WI38 (cell line): Measurements from ENCODE around the gene MEGF9.

Source experiments
- H3K4me3 ChIP-seq: 2 replicates; pipeline ENCODE4 v1.5.1; 2011; ENCODE audit warnings: low read depth, mild to moderate bottlenecking, control low read depth, low read length
- TF ChIP-seq, protein P1 (sequence below): IDR thresholded peaks from 2 replicates; pipeline ENCODE4 v1.5.1; 2012; ENCODE audit warnings: low read depth, mild to moderate bottlenecking, control low read depth, low read length

MEGF9 gene

DNA sequence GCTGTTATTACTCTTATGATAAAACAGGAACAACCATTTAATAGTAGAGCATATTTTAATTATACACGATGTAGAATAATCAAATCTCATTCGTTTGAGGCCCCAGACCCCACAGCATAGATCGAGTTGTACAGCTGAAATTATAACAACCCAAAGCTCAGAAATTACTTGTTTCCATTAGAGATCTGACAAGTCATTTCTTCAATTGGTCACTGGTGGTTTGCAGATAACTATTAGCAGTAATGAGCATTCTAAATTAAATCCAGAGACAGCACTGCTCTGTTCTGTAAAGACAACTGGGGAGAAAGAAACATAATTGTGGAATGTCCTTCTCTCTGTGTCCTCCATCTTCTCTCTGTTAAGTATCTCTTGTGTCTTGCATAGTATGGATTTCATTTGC is 147.2 kb downstream of the MEGF9 start:
- H3K4me3 ChIP-seq, result no peak overlapping the region
- TF ChIP-seq, protein P1, sequence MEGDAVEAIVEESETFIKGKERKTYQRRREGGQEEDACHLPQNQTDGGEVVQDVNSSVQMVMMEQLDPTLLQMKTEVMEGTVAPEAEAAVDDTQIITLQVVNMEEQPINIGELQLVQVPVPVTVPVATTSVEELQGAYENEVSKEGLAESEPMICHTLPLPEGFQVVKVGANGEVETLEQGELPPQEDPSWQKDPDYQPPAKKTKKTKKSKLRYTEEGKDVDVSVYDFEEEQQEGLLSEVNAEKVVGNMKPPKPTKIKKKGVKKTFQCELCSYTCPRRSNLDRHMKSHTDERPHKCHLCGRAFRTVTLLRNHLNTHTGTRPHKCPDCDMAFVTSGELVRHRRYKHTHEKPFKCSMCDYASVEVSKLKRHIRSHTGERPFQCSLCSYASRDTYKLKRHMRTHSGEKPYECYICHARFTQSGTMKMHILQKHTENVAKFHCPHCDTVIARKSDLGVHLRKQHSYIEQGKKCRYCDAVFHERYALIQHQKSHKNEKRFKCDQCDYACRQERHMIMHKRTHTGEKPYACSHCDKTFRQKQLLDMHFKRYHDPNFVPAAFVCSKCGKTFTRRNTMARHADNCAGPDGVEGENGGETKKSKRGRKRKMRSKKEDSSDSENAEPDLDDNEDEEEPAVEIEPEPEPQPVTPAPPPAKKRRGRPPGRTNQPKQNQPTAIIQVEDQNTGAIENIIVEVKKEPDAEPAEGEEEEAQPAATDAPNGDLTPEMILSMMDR, result no peak

DNA sequence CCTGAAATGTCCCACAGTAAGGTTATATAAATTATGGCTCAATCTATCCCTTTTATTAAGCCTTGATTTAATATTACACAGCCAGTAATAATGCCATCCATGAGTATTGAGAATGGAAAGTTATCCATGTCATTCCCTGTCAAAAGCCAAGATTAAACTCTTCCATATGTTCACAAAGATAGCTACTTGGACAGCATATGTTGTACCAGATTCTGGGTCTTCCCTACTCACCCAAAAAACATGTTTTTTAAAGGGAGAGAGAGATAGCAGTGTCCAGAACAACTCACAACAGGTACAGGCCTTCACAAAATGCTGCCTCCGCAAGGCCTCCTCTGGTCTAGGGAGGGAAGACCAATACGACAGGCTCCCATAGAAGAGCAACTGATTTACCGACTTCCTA is 149.7 kb downstream of the MEGF9 start:
- H3K4me3 ChIP-seq, result no peak overlapping the region
- TF ChIP-seq, protein P1, result no peak

DNA sequence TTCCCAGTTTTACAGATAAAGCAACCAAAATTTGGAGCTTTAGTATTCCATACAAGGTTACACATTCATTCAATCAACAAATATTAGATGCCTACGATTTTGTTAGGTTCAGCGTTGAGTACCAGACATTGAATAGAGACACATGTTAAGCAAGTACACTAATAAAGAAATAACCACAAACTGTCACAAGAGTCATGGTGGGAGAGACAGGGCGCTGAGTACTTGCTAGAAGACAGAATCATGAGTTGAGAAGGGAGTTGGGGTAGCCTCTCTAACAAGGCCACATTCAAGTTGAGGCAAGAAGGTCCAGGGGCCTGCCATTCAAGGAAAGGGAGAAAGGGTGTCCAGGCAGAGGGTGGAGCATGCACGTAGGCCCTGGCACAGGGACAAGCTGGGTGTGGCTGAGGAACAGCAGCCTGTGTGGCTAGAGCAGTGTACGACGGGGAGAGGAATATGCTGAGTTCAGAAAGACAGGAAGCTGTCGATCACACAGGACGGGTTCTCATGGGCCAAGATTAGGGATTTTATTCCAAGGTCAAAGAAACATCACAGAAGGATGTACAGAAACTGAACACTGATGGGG is 151.3 kb downstream of the MEGF9 start:
- H3K4me3 ChIP-seq, result no peak overlapping the region
- TF ChIP-seq, protein P1, result no peak

DNA sequence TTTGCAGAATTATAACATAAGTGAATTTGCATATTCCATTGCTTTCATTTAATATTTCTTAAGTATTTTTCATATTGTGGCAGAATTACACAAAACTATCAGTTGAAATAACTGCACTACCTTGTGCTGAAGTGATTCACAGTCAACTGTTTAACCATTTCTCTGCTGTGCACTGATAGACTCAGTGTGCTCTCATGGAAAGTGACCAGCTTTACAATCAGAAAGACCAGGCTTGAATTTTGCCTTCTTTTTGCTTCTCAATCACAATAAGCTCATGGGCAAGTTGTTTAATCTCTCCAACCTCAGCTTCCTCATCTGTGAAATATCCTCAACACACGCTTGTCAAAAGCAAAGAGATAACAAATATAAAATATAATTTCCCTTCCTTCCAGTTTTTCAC is 152.6 kb downstream of the MEGF9 start:
- no peak overlapping the region for H3K4me3 ChIP-seq
- TF ChIP-seq, protein P1, result no peak

DNA sequence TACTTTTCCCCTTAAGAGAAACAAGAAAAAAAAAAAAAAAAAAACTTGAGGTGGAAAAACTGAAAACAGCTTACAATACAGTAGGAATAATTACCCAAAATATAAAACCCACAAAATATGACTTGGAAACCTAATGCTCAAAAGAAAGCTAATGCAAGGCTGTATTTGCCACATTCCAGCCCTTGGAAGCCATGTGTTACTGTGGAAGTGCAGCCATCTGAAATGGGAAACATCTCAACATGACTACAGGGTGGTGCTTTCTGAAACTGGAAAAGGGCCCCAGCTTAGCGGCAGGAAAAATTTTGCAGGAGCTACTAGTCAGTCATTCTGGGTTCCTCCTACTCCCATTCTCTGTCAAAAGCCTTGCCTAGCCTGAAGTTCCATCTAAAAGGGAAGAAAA is 154.7 kb downstream of the MEGF9 start:
- TF ChIP-seq, protein P1, result no peak
- no peak overlapping the region for H3K4me3 ChIP-seq

DNA sequence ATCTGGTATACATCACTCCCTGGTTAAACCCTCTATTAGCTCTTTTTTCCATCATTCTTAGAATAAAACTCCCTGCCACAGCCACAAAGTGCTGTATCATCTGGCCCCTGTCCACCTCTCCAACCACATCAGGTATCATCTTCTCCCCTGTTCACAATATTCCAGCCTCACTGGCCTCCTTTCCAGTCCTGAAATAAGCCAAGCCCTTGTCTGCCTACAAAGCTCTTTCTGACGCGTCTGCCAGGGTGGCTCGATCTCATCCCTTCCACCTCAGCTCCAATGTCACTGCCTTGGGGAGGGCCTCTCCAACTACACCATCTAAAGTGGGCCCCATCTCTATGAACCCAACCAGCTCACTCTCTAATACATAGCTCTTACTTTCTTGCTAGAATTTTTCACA is 155.8 kb downstream of the MEGF9 start:
- H3K4me3 ChIP-seq, result no peak overlapping the region
- TF ChIP-seq, protein P1, result no peak

DNA sequence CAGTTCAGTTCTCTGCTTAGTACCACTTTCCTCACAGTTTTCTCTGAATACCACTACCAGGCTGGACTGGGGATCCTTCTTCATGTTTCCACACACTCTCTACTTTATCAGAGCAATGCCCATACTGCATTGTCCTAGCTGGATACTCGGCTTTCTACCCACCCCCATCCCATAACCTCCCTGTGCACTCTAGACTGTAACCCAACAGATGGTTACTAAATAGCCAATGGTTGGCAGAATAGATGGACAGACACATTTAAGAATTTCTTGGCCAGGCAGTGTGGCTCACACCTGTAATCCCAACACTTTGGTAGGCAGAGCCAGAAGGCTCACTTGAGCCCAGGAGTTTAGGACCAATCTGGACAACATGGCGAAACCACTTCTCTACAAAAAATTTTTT is 157.1 kb downstream of the MEGF9 start:
- no peak overlapping the region for H3K4me3 ChIP-seq
- TF ChIP-seq, protein P1, result no peak
